Erythroblast (primary cell): ENCODE measurements around the gene PRKG1.

Experiments used
- DNase-seq, 2 experiments: peaks; one replicate each; lab custom pipeline; 2025; lab: John Stamatoyannopoulos, UW
- GATA1 ChIP-seq: IDR thresholded peaks from 2 replicates; pipeline ENCODE4 v1.6.1; 2011; ENCODE audit warnings: low read depth, mild to moderate bottlenecking, control low read depth, low read length, moderate library complexity
- POLR2A ChIP-seq: IDR thresholded peaks from 2 replicates; pipeline ENCODE4 v1.6.1; 2011; ENCODE audit warnings: mild to moderate bottlenecking, low read length

Gene PRKG1

DNA sequence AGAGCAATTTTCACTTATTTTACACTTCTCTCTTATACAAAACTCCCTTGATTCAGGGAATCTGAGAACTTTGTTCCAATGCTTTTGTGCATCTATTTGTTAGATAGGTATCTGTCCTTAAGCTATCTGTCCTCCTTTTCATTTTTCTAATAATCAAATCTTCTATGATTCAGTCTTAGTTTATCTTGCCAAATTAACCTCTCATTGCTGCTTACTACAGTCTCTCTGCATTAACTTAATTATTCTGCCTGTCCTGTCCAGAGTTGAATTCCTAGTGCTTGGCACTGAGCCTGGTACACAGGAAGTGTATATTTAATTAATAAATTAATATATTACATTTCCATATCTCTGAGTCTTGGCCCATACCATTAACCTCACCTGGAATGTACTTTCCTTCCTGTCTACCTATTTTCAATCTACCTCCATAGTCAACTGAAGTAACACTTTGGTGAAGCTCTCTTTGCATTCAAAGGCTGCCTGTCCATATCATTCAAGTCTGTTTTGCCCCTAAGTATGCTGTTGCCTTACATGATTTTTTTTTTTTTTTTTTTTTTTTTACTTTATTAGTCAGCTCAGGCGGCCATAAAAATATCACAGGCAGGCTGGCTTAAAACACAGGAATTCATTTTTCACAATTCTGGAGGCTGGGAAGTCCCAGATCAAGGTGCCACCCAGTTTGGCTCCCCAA, 691.1 kb downstream of the PRKG1 start:
- TF ChIP-seq GATA1 (no peak), POLR2A (no peak)
- no peak for DNase-seq

DNA sequence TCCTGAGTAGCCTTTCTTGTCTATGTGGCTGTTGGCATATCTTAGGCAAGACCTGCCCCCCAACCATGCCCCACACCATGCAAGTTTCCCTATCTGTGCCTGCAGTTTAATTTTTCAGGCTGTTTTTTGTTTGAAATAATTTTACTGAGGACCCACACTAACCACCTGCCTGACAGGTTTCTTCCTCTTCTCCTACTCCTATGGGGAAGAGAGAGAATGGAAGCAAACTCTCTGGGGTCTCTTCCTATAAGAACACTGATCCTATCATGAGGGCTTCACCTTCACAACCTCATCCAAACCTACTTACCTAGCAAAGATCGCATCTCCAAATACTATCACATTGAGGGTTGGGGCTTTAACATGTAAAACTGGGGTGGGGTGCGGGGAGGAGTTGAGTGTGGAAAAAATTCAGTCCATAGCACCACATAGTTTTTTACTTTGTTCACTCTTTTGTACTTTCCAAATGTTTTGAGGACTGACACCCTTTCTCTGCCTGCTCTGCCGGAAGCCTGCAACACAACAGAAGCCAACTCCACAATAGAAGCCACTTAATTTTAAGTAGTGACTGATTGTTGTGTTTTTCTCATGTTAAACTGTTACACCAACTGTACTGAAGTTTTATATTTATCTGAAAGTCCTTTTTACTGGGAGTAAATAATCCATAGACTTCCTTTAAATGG, 692.3 kb downstream of the PRKG1 start:
- DNase-seq = no peak
- no peak for TF ChIP-seq POLR2A
- no peak for TF ChIP-seq GATA1

DNA sequence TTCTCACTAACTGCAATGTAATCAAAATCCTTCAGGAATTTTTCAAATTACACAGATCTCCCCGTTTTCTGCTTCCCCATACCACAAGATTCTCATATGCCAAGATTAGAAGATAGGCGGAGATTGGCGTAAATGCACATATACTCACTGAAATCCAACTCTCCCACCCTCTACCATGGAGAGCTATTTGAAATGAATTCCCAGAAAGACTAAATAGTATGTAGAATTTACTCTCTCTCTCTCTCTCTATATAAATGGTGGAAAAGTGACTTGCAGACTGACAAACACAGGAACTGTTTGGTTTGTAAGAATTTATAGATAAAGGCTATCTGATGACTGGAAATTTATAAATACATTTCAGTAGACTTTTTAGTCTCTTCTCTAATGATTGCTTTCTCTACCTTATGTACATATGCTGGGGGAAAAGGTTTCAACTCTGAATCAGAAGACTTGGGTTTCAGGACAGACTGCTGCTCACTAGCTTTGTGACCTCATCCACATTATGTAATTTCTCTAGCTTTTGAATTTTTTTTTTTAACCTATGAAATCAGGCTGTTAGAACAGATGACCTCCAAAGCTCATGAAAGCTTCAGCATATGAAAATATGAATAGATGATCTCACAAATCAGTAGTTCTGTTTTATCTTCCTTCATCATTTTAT, 692.9 kb downstream of the PRKG1 start:
- DNase-seq = no peak
- TF ChIP-seq GATA1 (no peak), POLR2A (no peak)

DNA sequence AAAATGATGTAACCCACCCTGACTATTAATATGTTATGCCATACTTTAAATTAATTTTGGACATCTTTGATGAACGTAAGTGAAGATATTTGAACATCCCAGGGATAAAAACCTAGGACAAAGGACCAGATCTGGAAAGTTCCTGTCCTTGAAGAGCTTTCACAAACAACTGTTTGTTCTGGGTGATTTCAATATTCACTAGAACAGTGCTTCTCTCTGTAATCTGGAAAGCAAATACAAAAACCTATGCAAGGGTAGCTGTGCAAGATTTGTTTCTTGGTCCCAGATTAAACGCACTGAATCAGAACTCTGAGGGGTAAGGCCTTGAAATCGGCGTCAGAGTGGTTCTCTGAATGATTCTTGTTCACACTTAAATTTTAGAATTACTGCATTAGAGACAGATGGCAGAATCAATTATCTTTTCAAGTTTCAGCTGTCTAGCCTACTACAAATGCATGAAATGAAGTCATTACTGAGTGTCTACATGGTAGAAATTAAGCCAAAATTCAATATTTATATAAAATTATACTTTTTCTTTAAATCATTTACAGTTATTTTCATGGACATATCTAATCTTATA, 694.7 kb downstream of the PRKG1 start:
- no peak for DNase-seq
- no peak for TF ChIP-seq GATA1
- TF ChIP-seq POLR2A = no peak

DNA sequence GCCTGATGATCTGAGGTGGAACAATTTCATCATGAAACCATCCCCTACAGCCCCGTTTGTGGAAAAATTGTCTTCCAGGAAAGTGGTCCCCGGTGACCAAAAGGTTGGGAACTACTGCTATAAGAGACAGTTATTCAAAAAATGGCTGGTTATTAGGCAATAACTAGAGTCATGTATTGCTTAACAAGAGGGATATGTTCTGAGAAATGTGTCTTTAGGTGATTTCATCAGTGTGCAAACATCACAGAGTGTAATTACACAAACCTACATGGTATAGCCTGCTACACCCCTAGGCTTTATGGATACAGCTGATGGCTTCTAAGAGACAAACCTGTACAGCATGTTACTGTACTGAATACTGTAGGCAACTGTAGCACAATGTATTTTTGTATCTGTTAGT, 696.4 kb downstream of the PRKG1 start:
- no peak for DNase-seq
- TF ChIP-seq GATA1 (no peak), POLR2A (no peak)

DNA sequence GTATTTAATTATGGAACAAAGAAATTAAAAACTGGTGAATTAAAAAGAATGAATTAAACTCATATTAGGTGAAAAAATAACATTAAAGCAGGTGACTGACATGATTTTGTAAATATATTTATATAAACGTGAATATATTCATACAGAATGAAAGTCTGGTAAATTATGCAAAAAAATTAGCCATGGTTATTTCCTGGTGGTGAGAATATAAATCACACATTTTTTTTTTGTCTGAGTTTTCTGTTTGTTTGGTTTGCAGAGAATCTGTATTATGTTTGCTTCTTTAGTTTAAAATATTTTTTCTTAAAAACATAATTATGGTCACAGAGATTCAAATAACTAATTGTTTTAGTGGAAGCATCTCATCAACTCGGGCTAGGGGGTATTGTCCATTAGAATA, 698.1 kb downstream of the PRKG1 start:
- TF ChIP-seq POLR2A (no peak), GATA1 (no peak)
- no peak for DNase-seq

DNA sequence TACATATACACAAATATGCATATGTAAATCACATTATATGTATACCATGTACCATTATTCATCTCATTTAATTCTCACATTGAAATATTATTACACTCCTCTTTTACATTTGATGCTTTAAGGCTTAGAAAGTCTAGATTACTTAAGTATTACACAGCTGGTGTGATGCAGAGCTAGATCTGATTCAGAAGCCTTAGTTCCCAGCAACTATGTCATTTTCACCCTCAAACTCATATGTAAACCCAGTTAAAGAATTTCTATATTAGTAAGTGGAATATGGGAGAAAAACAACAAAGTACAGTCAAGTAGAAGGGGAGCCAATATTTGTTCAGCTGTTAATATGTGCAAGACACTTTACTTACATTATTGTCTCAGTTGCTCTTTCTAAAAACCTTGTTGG, 699.4 kb downstream of the PRKG1 start:
- TF ChIP-seq GATA1 (no peak), POLR2A (no peak)

DNA sequence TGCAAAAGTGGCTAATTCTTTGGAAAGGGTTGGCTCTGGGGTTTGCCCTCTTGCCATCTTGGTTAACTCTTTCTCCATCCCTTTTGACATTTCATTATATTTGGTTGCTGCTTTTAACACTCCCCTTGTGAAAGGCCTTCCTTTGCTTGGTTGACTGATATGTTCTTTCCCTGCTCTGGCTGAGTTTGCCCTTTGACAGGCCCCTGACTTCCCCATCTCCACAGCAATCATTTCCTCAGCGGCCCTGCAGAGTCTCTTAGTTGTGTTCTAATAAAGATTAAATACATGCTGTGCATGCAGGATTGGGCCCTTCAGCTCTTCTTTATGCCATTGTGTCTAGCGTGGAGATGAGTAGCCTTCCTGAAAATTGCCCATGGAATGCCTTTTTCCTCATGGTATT, 709.7 kb downstream of the PRKG1 start:
- TF ChIP-seq POLR2A = no peak
- TF ChIP-seq GATA1 = no peak
- DNase-seq = no peak

More for the DNA sequence above, 699.4 kb downstream of the PRKG1 start:
- no peak for DNase-seq

DNA sequence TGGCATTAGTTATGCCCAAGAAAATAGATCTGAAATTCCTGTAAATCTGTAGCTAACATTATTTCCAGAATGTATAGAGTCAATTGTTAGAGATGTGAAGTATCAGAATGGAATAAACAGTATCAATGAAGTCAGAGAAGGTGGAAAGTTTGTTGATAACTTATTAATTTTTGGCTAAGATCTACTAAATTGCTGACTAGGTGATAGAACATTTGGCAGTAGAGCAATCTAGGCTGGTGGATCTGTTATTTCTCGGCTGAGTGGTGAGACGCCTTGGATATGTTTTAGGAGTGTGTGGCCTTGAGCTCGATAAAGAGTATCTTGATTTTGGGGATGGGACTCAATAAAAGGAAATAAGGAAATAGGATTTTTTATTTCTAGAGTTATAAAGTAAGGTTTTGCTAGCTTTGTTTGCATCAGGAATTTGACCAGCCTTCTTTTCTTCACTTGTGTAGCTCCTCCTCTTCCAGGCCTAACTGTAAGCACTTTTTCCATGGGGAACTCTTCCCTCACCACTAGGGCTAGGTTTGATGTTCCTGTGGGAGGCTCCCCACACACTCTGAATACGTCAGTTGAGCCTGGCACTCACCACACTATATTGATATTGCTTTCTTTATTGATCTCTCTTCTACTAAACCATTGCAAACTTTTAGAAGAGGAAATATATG, 711.9 kb downstream of the PRKG1 start:
- TF ChIP-seq POLR2A (no peak), GATA1 (no peak)
- no peak for DNase-seq

DNA sequence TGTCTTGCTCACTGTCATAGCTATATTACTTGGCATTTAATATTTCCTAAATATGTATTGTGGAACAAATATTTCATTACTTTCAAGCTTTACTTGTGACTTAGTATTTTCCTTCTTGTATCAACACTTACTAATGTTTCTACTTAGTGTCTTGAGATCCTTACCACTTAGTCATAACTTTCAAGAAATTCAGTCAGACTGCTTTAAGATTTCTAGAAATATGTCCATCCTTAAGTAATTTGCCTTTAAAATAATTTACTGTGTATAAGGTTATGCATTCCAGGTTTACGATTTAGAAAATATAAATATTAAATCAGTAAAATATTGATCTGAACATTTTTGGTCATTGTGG, 712.4 kb downstream of the PRKG1 start:
- DNase-seq = no peak
- no peak for TF ChIP-seq GATA1
- TF ChIP-seq POLR2A = no peak

DNA sequence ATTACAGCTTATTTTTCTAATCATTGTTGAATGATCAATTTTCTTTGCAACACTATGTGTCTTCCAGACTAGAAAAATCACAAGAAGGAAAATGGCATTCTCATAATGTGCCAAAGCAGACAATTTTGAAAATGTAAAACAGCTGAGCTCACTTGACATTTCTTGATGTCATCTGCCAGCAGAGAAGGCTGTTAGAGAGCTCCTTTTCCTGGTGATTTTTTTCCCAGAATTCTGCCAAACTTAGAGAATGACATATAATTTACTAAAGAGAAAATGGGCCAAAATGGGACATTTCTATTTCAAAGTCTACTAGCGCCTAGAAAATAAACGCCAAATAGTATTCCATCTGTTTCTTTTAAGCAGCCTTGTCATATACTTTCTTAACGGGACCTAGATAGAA, 714.0 kb downstream of the PRKG1 start:
- no peak for DNase-seq

DNA sequence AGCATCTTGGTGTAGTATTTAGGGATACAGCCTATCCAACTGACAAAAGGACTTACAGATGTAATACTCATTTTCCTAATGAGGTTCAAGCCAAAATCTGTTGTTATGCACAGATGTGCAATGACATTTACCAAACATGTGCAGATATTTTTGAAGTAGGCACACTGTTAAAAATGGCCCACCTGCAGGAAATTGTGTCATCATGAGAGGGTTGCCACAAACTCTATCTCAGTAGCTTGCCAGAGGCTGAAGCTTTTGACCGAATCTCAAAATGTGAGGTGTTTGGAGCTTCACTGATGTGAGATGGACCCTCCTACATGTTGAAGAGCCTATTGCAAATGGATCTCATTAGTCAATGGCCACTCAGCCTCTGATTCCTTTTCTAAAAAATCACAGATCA, 714.8 kb downstream of the PRKG1 start:
- no peak for DNase-seq
- TF ChIP-seq POLR2A (no peak), GATA1 (no peak)

More for the DNA sequence above, 714.0 kb downstream of the PRKG1 start:
- no peak for TF ChIP-seq GATA1
- TF ChIP-seq POLR2A = no peak

DNA sequence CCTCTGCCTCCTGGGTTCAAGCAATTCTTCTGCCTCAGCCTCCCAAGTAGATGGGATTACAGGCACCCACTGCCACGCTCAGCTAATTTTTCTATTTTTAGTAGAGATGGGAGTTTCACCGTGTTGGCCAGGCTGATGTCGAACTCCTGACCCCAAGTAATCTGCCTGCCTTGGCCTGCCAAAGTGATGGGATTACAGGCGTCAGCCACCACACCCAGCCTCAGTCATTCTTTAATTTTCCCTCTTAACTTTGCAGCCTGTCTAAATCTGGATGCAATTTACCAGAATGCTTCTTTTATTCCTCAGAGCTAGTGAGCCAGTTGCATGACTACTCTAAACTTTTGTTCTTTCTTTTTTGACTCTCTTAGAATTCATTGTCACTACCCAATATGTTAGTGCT, 715.6 kb downstream of the PRKG1 start:
- no peak for TF ChIP-seq POLR2A
- TF ChIP-seq GATA1 = no peak
- DNase-seq = no peak
